Ovary (tissue), 9 donors: Measurements from ENCODE around the gene TLNRD1. TPM values are rescaled to one million over a fixed set of nuclear protein-coding genes. Genes with fewer than 3 reads are reported as not detected.

Experiments used
- DNase-seq, 5 donors: peaks; one replicate each; pipeline ENCODE4 v3.0.0-alpha.2; 2019 to 2020
- H3K27ac ChIP-seq, 2 donors: fragments of 200-600 bp; one replicate each; pipeline versions ENCODE4 v1.5.1 to v1.8.0; 2019 to 2022
- H3K27me3 ChIP-seq: fragments of 200-600 bp; one replicate; pipeline ENCODE4 v1.8.0; 2022
- H3K36me3 ChIP-seq: fragments of 200-600 bp; sonication (generic); one replicate; pipeline ENCODE4 v1.5.1; 2019
- H3K4me1 ChIP-seq: one replicate; pipeline ENCODE4 v1.8.1; 2013; ENCODE audit warnings: mild to moderate bottlenecking, moderate library complexity; ENCODE audit not compliant: insufficient read depth
- H3K4me3 ChIP-seq: fragments of 200-600 bp; sonication (generic); one replicate; pipeline ENCODE4 v1.5.1; 2017
- H3K9me3 ChIP-seq, 2 donors: fragments of 200-600 bp in 1 of 2; sonication (generic) in 1 of 2; one replicate each; pipeline versions ENCODE4 v1.5.1 to v1.8.1; 2013 to 2019; ENCODE audit warnings: mild to moderate bottlenecking in 1 of 2, moderate library complexity in 1 of 2
- EP300 ChIP-seq: sonication (generic); formaldehyde crosslinking; IDR thresholded peaks from one replicate; pipeline ENCODE4 v1.6.1; 2017; ENCODE audit warnings: antibody characterized with exemption
- POLR2A ChIP-seq: fragments of 450-650 bp; IDR thresholded peaks from one replicate; pipeline ENCODE4 v1.6.1; 2017; ENCODE audit warnings: antibody characterized with exemption, mild to moderate bottlenecking, moderate library complexity
- WGBS, 3 donors: extraction: QIAGEN DNeasy Blood & Tissue Kit in 1 of 3; methylation state at CpG; one replicate each; pipeline versions ENCODE4 v1.1.5 to v1.1.7; 2013 to 2017; 5-methylcytosine and 5-hydroxymethylcytosine counted together
- intact Hi-C, 4 donors: fragments of 100-400 bp; cut with DNase I; formaldehyde crosslinking; loops; one replicate each; pipeline versions ENCODE4 v1.11.0 to v1.15.1; 2022 to 2023
- polyA plus RNA-seq, 2 donors: library from polyadenylated mRNA; stranded (reverse); fragments of 200-250 nt in 1 of 2; fragments of 350-450 nt in 1 of 2; fragmentation: Illumina TruSeq in 1 of 2; extraction: RNeasy Lipid Tissue Mini Kit (QIAGEN cat#74804) in 1 of 2; gene quantifications; one replicate each; pipeline ENCODE4 v1.2.3, GENCODE V29; 2013 to 2014
- total RNA-seq, 7 donors: library from RNA; depleted of rRNA in 2 of 7; stranded (reverse); fragments of >200 nt in 2 of 7; fragmentation: NEBNext Ultra II Directional in 3 of 7; extraction: Animal tissue kit (Norgen Biotek cat#: 25700) in 3 of 7; gene quantifications; one replicate each; pipeline versions ENCODE4 v1.1.0 to v1.2.4, GENCODE V29; 2016 to 2023
- TF ChIP-seq, protein P1 (sequence below), 3 donors: fragments of 450-650 bp in 2 of 3; fragments of 200-600 bp in 1 of 3; IDR thresholded peaks; one replicate each; pipeline versions ENCODE4 v1.5.1 to v1.8.0; 2016 to 2022; ENCODE audit warnings: antibody characterized with exemption in 3 of 3, mild to moderate bottlenecking in 1 of 3
- donor health status: DM: no; HTN: no; CAD: no; lungs with moderate emphysema.
- donor health status: DM: no; HTN: no; CAD: no.
- donor health status: Bipolar disorder and iron deficiency.
- donor health status: DM: yes; HTN: yes; CAD: no.
- donor health status: DM: no; HTN: no; CAD: no.
- donor health status: DM: yes; HTN: yes; CAD: no.

TLNRD1 gene
- total and polyA plus RNA-seq, 9 donors, result 4.2 to 15.2 (median 10.3) TPM

DNA sequence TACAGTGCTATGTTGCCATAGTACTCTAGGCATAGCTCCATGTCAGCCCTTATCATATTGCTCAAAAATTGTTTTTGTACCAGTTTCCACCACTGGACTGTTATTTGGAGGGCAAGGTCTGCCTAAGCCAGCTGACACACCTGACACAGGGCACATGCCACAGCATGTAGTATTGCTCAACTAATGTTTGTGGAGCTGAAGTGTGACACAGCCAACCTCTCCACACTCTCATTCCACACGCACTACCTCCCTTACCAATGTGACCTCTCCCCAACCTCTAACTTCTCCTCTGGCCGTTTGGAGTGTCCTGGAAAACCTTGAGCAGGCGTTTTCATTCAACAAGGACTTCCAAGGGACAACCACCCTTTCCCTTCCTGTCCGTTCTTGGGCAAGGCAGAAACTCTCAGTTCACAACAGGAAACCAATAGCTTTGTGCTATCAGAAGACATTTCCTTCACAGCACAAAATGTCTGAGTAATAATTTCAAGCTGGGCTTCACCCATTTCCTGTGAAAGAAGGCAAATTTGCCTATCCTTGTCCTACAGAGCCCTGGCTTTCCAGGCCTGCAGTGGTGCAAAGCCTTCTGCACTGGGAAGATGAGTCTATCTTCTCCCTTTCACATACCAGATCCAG lies 38.4 kb downstream of the TLNRD1 start:
- Histone ChIP-seq H3K9me3 (no peaks in the 10 kb centered on the region), H3K4me3 (no peak overlapping the region), H3K27me3 (no peaks in the 10 kb centered on the region), H3K36me3 (no peaks in the 10 kb centered on the region), H3K4me1 (no peaks in the 10 kb centered on the region), H3K27ac (no peak overlapping the region)
- DNase-seq, result no peak
- intact Hi-C loops, result no loop called here
- TF ChIP-seq EP300 (no peak), POLR2A (no peak)
- TF ChIP-seq, protein P1, sequence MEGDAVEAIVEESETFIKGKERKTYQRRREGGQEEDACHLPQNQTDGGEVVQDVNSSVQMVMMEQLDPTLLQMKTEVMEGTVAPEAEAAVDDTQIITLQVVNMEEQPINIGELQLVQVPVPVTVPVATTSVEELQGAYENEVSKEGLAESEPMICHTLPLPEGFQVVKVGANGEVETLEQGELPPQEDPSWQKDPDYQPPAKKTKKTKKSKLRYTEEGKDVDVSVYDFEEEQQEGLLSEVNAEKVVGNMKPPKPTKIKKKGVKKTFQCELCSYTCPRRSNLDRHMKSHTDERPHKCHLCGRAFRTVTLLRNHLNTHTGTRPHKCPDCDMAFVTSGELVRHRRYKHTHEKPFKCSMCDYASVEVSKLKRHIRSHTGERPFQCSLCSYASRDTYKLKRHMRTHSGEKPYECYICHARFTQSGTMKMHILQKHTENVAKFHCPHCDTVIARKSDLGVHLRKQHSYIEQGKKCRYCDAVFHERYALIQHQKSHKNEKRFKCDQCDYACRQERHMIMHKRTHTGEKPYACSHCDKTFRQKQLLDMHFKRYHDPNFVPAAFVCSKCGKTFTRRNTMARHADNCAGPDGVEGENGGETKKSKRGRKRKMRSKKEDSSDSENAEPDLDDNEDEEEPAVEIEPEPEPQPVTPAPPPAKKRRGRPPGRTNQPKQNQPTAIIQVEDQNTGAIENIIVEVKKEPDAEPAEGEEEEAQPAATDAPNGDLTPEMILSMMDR (IDR thresholded peaks at IDR 0.05), result no peak
- 54 to 61% (median 57%) methylated on average over 4 of the region's 4 CpGs for WGBS, 3 donors

DNA sequence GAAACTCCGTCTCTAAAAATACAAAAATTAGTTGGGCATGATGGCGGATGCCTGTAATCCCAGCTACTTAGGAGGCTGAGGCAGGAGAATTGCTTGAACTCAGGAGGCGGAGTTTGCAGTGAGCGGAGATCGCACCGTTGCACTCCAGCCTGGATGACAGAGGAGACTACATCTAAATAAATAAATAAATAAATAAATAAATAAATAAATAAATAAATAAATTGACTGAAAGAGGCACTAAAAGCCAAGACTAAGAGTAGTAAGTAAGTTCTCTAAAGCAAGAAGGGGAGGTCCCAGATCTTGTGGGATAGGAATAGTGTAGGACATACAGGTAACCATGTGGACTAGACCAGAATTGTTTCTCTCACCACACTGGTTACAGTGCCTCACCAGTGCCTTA lies 40.0 kb downstream of the TLNRD1 start:
- intact Hi-C loops, result no loop called here

DNA sequence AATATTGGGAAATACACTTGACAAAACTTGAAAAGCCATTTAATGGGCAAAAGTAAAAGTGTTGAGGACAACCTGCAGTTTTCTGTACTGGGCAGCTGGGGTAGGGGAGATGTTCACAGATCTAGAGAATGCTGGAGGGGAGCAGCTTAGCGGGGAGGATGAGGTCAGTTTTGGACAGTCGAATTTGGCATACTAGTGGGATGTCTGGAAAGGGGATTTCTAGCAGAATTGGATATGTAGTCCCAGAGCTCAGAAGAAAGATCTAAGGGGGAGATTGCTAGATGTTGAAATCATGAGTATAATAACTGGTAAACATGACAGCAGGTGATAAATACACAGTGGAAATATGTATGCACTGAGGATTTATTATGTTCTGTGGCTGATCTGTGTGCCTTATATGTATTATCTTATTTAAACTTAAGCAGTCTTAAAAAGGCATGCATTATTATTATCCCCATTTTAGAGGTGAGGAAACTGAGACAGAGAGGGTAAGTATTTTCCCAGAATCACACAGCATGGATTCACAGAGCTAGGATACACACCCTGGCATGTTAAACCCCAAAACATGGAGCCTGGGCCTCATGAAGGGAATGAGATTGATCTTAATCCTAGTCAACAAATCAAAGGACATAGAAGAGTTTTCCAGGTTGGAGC lies 42.7 kb downstream of the TLNRD1 start:
- intact Hi-C loops, result no loop called here
- TF ChIP-seq, protein P1 (IDR thresholded peaks at IDR 0.05), result no peak
- no peak for TF ChIP-seq EP300
- no peak for TF ChIP-seq POLR2A
- H3K9me3 ChIP-seq, result no peaks in the 10 kb centered on the region

More for the DNA sequence above, 40.0 kb downstream of the TLNRD1 start:
- 90 to 97% (median 95%) methylated on average over 6 of the region's 6 CpGs for WGBS, 3 donors
- TF ChIP-seq POLR2A, result no peak
- no peak for DNase-seq
- Histone ChIP-seq H3K36me3 (no peaks in the 10 kb centered on the region), H3K4me3 (no peak overlapping the region), H3K27ac (no peak overlapping the region), H3K9me3 (no peaks in the 10 kb centered on the region), H3K27me3 (no peaks in the 10 kb centered on the region), H3K4me1 (no peaks in the 10 kb centered on the region)

GRCh38 chr15:81043935-81044575 lies 43.3 kb downstream of the TLNRD1 start:
- H3K27ac ChIP-seq, result no peak overlapping the region
- H3K27me3 ChIP-seq, result no peaks in the 10 kb centered on the region
- no peaks in the 10 kb centered on the region for H3K4me1 ChIP-seq
- no peaks in the 10 kb centered on the region for H3K36me3 ChIP-seq
- no peaks in the 10 kb centered on the region for H3K9me3 ChIP-seq
- TF ChIP-seq POLR2A (no peak), EP300 (no peak)
- TF ChIP-seq, protein P1 (IDR thresholded peaks at IDR 0.05), result no peak
- WGBS, 3 donors, result 87 to 92% (median 87%) methylated on average over 6 of the region's 6 CpGs
- intact Hi-C loops, result no loop called here
- no peak overlapping the region for H3K4me3 ChIP-seq
- DNase-seq, result no peak

More for the DNA sequence above, 42.7 kb downstream of the TLNRD1 start:
- H3K27ac ChIP-seq, result no peak overlapping the region
- no peaks in the 10 kb centered on the region for H3K27me3 ChIP-seq
- WGBS, 3 donors, result 78 to 88% (median 88%) methylated on average over 2 of the region's 2 CpGs
- H3K36me3 ChIP-seq, result no peaks in the 10 kb centered on the region
- H3K4me3 ChIP-seq, result no peak overlapping the region
- H3K4me1 ChIP-seq, result no peaks in the 10 kb centered on the region
- DNase-seq, result no peak

- Histone ChIP-seq H3K4me1 (no peaks in the 10 kb centered on the region), H3K4me3 (no peak overlapping the region), H3K9me3 (no peaks in the 10 kb centered on the region), H3K27ac (no peak overlapping the region), H3K27me3 (no peaks in the 10 kb centered on the region), H3K36me3 (no peaks in the 10 kb centered on the region)
- DNase-seq, result no peak
- TF ChIP-seq, protein P1 (IDR thresholded peaks at IDR 0.05), result no peak
- TF ChIP-seq POLR2A, result no peak
- no peak for TF ChIP-seq EP300
- 88 to 98% (median 93%) methylated on average over 2 of the region's 2 CpGs for WGBS, 3 donors
- intact Hi-C loops, result no loop called here
These were observed 45.6 kb downstream of the TLNRD1 start for GRCh38 chr15:81046290-81046689.
